Measurements from ENCODE around the gene SKA2.
"Not testable (repeated sequence)": the region's sequence is repeated elsewhere in the genome, so short reads cannot be mapped to it uniquely, and the experiment has no call there.

The SKA2 gene

GRCh38 chr17:59094861-59095530 is 60.0 kb downstream of the SKA2 start:
- DNase-seq = no peak

GRCh38 chr17:59093702-59094231 is 61.2 kb downstream of the SKA2 start:
- no peak for DNase-seq

- DNase-seq = no peak
Measured at GRCh38 chr17:59093145-59093701, 61.8 kb downstream of the SKA2 start.

- DNase-seq = not testable (repeated sequence)
Measured at GRCh38 chr17:59090593-59090992, 64.4 kb downstream of the SKA2 start.

- DNase-seq = no peak
Measured at GRCh38 chr17:59084154-59084553, 70.8 kb downstream of the SKA2 start.

- DNase-seq = no peak
Measured at GRCh38 chr17:59074494-59074893, 80.5 kb downstream of the SKA2 start.

GRCh38 chr17:59073972-59074371 is 81.0 kb downstream of the SKA2 start:
- no peak for DNase-seq

GRCh38 chr17:59069856-59070255 is 85.1 kb downstream of the SKA2 start:
- DNase-seq = no peak

GRCh38 chr17:59067756-59068155 is 87.2 kb downstream of the SKA2 start:
- DNase-seq = no peak

GRCh38 chr17:59067340-59067739 is 87.6 kb downstream of the SKA2 start:
- DNase-seq = no peak

GRCh38 chr17:59062509-59062908 is 92.5 kb downstream of the SKA2 start:
- no peak for DNase-seq
